HL-60/S4 treated with retinoic acid at 250 ng/mL for 4 days and 3 days (cell line): Measurements from ENCODE around the gene ALLC.
"Not testable (repeated sequence)": the region's sequence is repeated elsewhere in the genome, so short reads cannot be mapped to it uniquely, and the experiment has no call there.

ENCODE experiments used
- in situ Hi-C: fragments of 300-500 bp; cut with MboI; formaldehyde crosslinking; loops from 2 replicates; pipeline ENCODE4 v1.7.0; 2022; ENCODE audit warnings: low sequenced_read_pairs

The ALLC gene

DNA sequence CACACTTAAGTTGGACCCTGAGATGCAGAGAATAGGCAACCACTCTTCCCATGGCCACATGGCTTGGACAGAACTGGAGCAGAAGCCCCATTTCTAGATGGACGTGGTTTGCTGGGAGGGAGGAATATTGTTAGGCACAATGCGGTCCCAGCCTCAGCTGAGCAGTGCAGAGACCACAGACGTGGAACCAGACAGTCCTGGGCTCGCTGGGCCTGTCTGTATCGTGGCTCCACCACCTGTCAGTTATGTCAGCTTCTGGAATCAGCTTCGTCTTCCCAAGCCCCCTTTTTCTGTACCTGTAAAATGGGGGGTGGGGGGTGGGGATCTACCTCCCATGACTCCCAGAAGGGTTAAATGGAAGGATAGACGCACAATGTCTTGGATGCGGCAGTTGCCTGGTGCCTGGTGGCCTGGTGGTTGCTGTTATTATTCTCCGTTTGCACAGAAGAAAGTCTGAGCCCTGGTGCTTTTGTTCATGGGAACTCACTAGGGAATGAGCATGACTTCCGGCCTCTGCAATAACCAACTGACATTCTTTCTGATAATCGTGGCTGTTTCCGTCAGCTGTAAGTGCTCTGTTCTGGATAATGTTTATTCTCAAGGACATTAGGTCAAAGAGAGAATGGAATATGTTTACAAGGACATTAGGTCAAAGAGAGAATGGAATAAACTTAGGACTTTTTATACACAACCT lies 31.7 kb upstream of the ALLC start:
- in situ Hi-C loops = no loop called here

DNA sequence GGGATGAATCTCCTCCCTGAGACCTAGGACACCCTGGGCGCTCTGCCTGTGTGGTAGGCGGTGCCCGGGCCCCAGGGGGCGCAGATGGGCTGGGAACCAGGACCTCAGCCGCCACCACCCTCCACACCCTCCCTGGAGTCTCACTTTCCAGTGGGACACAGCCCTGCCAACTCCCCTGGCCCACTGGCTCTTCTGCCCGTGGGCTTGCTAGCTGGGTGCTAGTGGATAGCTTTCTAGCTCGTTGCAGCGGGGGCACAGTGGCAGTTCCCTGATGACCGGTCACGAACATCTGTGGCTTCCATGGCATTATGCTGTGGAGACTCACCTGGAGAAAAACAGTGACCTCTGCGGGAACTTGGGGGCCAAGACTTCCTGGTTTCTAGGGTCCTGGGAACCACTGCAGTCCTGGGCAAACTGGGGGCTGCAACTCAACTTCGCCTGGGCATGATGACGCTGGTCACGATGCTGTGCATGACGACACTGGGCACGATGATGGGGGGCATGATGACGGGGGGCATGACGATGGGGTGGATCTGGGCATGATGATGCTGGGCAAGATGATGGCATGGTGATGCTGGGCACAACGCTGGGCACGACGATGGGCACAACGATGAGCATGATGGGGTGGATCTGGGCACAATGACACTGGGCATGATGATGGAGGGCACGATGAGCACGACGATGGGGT lies 31.0 kb upstream of the ALLC start:
- in situ Hi-C loops = no loop called here

DNA sequence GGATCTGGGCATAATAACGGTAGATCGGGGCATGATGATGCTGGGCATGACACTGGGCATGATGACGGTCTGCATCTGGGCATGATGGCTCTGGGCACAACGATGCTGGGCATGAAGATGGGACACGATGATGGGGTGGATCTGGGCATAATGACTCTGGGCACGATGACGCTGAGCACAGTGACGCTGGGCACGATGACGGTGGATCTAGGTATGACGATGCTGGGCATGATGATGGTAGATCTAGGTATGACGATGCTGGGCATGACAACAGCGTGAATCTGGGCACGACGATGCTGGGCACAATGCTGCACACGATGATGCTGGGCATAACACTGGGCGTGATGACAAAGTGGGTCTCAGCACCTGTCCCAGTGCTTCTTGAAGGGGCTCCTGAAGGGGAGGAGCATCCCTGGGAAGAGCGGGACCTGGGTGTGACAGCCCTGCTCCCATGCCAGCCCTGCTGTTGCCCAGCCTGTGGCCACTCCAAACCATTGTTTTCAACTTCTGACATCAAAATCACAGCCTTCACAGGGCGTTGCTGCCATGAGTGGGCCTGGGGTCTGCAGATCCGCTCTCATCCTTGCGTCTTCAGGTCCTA lies 30.4 kb upstream of the ALLC start:
- in situ Hi-C loops = no loop called here

DNA sequence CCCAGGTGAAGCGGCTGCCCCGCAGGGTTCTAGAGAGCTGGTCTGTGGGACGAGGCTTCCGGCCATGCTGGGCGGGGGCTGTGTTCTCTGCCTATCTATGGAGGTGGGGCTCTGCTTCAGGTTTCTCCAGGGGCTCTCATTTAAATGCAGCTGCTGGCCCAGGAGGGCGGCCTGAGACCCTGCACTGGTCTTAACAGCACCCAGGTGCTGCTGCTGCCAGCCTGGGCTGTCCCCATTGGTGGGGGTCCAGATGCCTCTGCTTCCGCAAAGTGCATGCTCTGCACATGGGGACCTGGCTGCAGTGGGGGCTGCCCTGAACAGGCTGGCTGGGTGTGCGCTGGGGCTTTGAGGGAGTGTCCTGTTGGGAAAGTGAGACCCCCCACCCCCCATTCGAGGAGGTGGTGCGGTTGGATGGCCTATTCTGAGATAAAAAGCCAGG lies 29.7 kb upstream of the ALLC start:
- in situ Hi-C loops = no loop called here

DNA sequence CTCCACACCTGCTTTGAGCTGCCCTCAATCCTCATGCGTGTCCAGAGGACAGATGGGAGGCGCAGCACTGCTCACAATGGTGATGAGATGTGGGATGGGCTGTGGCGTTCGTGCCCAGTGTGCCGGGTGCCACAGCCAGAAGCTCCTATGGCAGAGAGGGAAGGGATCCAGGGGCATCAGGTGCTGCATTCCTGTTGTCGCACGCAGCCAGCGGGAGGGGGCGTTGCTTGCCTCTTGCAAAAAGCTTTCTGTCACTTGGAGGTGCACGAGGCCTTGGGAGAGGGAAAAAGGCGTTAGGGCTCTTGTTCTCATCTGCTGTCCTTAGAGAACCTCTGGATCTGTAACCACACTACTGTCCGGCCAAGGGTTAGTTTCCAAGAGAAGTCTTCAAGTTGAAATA lies 29.2 kb upstream of the ALLC start:
- in situ Hi-C loops = no loop called here

DNA sequence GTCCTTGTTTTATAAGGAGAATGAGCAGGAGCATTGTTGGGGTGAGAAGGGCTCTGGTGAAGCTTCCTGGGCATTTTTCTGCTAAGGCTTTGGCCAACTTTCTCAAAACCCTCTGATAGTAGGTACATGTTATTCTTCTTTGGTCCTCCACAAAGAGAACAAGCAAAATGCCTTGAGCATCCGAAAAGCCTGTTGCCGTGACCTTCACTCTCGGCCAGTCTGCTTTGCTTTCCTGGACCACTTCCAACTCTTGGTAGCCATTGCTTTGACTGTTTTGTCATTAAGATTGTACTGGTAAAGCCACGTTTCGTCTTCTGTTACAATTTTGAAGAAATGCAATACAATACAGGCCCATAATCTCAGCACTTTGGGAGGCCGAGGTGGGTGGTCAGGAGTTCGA lies 27.4 kb upstream of the ALLC start:
- in situ Hi-C loops = no loop called here

DNA sequence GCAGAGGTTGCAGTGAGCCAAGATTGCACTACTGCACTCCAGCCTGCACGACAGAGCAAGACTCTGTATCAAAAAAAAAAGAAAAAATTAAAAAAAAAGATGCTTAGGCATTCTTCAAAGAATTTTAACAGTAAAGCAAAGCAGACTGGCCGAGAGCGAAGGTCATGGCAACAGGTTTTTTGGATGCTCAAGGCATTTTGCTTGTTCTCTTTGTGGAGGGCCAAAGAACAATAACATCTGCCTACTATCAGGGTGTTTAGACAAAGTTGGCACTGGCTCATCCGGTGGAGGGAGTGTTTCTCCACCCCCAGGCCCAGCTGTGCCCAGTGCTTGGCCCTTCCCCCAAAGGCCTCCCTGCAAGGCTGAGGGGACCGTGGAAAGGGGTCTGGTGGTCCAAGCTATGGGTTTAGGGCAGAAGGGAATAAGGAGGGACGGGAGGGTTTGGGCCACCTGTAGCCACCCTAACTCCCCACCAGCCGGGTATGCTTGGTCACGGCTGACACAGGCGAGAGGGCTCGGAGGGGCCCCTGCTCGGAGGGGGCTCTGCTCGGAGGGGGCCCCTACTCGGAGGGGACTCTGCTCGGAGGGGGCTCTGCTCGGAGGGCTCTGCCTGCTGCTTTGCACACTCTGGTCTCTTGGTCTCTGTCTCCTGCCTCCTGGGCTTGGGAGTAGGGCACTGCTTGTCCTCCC lies 26.7 kb upstream of the ALLC start:
- in situ Hi-C loops = no loop called here

DNA sequence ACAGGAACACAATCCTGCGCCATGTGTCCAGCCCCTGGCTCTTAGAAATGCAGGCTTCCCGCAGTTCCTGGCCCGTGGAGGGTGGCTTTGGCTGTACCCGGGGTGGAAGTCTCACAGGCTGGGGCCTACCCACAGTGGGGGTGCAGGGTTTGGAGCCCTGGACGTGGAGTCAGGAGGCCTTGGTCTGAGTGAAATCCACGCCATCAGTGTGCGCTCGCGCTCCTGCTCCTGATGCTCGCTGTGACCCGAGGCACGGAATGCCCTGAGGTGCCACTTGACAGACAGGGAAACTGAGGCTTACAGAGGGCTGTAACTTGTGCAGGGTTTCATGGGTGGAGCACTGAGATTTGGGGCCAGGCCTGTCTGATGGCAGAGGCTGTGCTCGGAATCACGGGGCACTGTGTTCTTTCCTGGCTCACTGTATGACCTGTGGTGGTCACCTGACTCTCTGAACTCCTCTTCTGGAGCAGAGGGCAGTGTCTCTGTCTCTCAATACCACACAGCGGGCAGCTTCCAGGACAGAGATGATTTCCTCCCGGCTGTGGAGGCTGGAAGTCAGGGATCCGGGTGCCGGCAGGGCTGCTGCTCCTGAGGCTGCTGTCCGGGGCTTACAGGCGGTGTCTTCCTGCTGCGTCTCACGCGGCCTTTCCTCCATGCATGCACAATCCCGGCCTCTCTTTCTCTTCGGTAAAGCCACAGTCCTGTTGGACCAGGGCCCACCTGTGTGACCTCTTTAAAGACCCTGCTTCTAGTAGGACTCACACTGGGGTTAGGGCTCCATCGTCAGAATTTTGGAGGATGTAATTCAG lies 25.9 kb upstream of the ALLC start:
- in situ Hi-C loops = no loop called here

DNA sequence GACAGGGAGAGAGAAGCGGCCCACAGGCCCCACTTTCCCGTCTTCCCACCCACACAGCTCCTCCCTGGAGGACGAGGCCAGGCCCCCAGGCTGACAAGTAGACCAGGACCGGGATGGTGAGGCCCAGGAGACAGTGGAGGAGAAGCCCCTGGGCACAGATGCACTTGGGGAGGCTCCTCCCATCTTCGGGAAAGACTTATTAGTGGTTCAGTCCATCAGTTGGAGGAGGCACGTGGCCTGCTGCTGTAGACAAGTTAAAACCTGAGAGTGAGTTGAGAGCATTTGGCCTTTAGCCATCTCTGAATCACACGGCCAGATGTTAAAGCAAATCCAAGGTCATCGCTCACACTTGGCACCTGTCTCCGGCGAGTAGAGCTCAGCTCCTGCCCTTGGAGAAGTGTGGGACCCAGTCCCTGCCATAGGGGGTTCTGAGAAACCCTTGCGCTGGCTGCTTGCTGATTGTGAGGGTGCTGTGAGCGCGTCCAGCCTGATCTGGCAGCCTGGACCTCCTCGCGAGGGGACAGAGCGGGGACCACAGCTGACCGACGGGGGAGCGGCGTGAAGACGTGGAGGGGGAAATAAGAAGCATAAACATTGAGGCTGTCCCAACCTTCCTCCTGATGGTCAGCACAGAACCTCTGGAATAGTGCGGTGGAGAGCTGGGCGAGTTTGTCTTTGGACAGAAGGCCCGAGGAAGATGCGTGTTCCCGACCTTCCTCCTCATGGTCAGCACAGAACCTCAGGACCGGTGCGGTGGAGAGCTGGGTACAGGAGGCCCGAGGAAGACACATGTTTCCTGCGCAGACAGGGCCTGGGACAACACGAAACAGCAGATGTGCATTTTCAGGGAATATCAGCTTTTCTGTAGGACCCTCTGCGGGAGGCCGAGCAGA lies 24.7 kb upstream of the ALLC start:
- in situ Hi-C loops = no loop called here

DNA sequence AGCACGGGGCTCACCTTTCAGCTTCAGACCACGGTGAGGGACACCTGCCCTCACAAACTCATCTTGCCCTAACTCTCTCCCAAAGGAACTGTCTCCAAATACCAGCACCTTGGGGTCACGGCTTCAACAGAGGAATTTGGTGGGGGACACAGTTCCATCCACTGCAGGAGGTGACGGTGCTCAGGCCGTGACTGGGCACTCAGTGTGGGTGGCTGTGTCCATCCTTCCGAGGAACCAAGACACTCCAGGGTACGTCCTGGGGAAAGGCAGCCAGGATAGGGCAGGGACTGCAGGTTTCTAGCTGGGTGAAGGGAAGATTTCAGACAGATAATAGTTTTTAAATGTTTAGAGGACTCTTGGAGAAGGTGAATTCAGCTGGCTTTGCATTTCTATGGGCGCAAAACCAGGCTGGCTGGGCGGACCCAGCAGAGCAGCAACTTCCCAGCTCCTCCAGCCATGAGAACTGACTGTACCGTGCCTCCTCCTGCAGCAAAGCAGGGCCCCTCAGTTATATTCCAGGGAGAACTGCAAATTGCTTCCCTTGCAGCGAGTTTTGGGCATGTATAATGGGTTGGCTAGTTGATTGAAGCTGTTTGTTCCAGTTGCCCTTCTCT lies 23.9 kb upstream of the ALLC start:
- in situ Hi-C loops = no loop called here

DNA sequence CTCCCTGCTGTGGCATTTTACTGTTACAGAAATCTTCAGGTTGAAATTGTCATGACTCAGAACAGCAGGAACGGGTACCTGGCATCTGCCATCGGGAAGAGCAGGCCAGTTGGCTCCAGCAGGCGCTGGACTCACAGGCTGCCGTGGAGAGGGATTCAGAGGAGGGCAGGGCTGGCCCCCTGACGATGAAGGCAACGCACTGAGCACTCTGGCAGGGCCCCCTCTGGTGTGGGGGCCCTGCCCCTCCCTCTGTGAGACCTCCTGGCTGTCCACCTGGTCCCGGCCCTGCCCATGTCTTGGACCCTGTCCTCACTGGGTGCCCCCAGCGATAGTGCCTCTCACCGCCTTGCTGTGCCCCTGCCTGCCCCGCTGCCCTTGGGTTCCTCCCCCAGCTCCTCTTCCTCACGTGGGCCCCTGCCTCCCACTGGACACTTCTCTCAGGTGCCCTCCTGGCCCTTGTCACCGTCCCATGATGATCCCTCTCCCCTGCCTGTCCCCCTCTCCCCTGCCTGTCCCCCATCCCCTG lies 23.3 kb upstream of the ALLC start:
- in situ Hi-C loops = no loop called here

DNA sequence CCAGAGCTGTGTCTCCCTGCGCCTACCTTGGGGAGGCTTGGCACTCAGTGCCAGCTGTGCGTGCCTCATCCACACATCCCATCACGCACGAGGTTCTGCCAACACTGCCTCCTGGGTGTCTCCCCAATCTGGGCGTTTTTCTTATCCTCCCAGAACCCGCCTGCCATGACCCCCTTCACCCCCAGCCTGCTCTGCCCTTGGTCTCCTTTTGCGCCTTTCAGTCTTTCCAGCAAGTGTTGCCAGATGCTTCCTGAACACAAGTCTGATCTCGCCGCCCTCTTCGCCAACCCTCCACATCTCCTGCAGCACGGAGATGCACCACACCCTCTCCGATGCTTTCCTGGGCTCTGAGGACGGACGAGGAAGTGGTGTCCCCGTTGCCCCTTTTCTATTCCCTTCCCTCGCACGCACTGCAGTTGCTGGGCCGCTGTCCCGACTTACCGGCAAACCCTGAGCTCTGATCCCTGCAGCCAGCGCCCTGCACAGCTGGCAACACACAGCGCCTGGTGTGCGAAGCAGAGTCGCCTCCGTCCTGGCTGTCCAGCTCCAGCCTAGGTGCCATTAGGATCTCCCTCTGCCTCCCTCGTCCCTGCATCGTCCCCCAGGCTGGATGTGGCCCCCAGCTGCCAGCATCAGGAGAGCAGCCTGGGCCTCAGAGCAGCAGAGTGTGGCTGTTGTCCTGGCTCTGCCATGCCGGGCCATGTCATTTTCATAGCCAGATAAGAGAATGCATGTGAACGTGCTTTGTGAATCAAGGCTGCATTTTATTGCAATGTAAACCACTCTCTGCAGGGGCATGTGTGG lies 22.6 kb upstream of the ALLC start:
- in situ Hi-C loops = no loop called here

DNA sequence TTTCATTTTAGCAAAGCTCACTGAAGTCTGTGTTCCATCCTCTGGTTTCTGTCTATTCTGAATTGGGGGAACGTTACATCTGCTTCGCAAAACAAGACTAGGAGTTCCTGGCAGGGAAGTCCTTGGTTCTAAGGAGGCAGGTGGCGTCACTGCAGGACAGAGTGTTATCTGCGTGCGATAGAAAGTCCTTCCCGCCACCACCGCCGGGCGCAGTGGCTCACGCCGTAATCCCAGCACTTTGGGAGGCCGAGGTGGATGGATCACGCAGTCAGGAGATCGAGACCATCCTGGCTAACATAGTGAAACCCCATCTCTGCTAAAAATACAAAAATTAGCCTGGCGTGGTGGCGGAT lies 22.0 kb upstream of the ALLC start:
- in situ Hi-C loops = not testable (repeated sequence)

DNA sequence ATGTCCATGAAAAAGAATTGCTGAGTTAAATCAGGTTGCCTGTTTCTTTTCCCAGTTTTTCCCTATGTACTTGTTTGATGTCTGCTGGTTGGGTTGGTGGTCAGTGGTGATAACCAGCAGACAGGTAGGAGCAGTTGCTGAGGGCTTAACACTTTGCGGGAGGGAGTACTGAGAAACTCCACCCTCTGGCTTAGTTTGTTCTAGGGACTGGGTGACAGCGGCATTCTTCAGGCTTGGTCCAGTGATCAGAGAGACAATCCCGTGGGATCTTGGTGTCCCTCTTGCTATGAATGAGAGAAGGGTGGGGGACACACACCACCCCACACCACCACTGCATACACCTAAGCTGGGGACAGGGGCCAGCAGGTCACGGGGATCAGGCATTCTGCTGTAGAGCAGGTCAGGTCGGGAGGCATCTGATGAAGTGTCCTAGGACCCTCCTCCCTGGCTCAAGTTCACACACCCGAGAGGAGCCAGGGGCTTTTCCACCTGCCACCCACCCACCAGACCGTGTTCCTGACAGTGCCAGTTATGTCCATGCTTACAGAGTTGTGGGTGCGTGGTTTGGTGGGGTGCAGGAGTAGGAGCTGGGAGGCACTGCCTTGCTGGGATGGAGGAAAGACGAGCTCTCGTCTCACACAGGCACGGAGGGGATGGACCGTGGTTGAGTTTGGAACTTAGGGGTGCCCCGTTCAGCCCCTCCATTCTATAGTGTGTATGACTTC lies 21.3 kb upstream of the ALLC start:
- in situ Hi-C loops = no loop called here

DNA sequence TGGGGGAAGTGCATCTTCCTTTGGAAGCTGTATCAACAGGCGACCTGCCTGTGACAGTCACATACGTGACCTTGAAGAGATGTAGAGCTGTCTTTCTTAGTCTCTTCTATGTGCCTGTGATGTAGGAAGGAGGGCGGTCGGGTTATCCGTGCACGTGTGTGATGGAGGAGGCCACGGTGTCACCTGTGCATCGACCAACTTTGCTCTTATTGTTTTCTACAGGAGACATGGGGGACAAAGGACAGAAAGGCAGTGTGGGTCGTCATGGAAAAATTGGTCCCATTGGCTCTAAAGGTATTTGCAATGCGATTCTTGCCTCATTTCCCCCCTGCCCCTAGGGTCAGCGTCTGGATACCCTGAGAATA lies 20.7 kb upstream of the ALLC start:
- in situ Hi-C loops = no loop called here

DNA sequence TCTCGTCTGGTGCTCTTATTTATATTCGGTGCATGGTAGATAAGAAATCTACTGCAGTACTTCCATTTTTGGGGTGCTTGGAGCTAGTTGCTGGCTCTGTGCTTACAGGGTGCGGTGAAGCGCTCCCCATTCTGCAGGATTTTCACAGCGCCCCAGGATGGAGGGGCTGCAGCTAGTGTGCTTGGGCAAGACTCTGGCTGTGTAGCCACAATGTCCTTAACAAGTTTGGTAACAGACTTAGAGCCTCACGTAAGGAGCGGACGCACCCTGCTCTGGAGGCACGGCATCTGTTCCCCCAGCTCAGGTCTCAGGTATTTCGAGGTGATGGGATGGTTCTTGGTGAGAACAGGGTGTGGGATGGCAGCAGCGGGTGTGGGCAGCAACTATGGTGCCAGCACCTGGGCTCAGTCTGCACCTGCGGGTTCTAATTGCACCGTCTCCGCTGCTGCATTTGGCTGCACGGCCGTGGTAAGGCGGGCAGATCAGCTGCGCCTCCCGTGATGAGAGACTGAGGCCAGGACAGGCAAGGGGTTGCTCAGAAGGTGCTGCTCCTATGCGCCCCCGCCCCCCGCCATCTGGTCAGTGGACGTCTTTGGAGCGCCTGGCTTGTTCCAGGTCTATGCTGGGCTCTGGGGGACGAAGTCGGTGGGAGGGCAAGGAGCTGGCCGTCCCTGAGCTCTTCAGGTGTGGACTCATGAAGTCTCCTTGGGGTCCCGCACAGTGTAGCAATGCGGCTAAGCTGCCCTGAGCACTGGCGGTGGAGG lies 20.1 kb upstream of the ALLC start:
- in situ Hi-C loops = no loop called here

DNA sequence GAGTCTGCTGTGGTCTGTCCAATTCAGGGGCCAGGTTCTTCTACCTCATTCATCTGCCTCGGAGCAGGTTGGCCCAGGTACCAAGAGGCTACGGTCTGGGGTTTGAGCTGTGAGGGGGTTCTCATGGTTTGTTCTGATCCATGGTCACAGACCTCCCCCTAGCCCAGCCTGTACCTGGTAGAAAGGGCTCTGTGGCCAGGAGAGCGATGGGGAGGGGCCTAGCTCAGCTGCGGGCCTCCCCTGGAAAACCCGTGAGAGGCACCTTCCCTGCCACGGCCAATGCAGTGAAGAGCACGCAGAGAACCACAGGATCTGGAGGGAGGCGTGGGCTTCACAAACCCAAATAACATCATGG lies 19.6 kb upstream of the ALLC start:
- in situ Hi-C loops = no loop called here
